Hypothalamus (tissue), 51 donors: ENCODE measurements around the gene PRLHR.

Experiments used
- DNase-seq, 51 donors: peaks; one replicate each; lab custom pipeline; 2025; lab: John Stamatoyannopoulos, UW

PRLHR gene

GRCh38 chr10:118564652-118565051 lies 30.8 kb downstream of the PRLHR start:
- DNase-seq: peak in 11 of 51 donors; percentile 7 to 27 (median 18)

GRCh38 chr10:118564114-118564513 lies 31.3 kb downstream of the PRLHR start:
- no peak for DNase-seq

GRCh38 chr10:118563373-118563890 lies 32.0 kb downstream of the PRLHR start:
- no peak for DNase-seq

- DNase-seq: no peak
Measured at GRCh38 chr10:118562851-118563250, 32.6 kb downstream of the PRLHR start.

GRCh38 chr10:118557946-118558345 lies 37.5 kb downstream of the PRLHR start:
- no peak for DNase-seq

GRCh38 chr10:118551535-118552100 lies 43.8 kb downstream of the PRLHR start:
- no peak for DNase-seq

GRCh38 chr10:118547282-118547681 lies 48.2 kb downstream of the PRLHR start:
- DNase-seq: no peak

GRCh38 chr10:118546479-118546878 lies 49.0 kb downstream of the PRLHR start:
- DNase-seq: no peak

- no peak for DNase-seq
Measured at GRCh38 chr10:118545381-118545780, 50.1 kb downstream of the PRLHR start.

GRCh38 chr10:118544401-118544948 lies 51.0 kb downstream of the PRLHR start:
- DNase-seq: no peak

- DNase-seq: peak in 3 of 51 donors; percentile 4 to 15 (median 13)
Measured at GRCh38 chr10:118543714-118544400, 51.6 kb downstream of the PRLHR start.

GRCh38 chr10:118542745-118543144 lies 52.7 kb downstream of the PRLHR start:
- no peak for DNase-seq

GRCh38 chr10:118542205-118542604 lies 53.2 kb downstream of the PRLHR start:
- DNase-seq: no peak

- no peak for DNase-seq
Measured at GRCh38 chr10:118541718-118542117, 53.7 kb downstream of the PRLHR start.
